SH-SY5Y (cell line): Measurements from ENCODE around the gene SIK3.

Experiments used
- GATA2 ChIP-seq: IDR thresholded peaks from 2 replicates; pipeline ENCODE4 v1.6.1; 2011; ENCODE audit warnings: mild to moderate bottlenecking, low read depth, low read length
- GATA3 ChIP-seq: IDR thresholded peaks from 2 replicates; pipeline ENCODE4 v1.6.1; 2011; ENCODE audit warnings: low read depth, mild to moderate bottlenecking, low read length, moderate library complexity

DNA sequence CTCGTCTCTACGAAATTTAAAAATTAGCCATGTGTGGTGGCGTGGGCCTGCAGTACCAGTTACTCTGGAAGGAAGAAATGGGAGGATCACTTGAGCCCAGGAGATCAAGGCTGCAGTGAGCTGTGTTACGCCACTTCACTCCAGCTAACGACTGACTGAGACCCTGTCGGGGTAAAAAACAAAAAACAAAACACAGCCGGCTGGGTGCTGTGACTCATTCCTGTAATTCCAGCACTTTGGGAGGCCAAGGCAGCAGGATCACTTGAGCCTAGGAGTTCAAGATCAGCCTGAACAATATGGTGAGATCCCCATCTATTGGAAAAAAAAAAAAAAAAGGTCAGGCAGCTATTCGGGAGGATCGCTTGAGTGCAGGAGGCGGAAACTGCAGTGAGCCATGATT lies 48.3 kb upstream of the SIK3 start:
- TF ChIP-seq GATA3 (no peak), GATA2 (no peak)
